ENCODE data around the gene KRTAP17-1.

Gene KRTAP17-1

DNA sequence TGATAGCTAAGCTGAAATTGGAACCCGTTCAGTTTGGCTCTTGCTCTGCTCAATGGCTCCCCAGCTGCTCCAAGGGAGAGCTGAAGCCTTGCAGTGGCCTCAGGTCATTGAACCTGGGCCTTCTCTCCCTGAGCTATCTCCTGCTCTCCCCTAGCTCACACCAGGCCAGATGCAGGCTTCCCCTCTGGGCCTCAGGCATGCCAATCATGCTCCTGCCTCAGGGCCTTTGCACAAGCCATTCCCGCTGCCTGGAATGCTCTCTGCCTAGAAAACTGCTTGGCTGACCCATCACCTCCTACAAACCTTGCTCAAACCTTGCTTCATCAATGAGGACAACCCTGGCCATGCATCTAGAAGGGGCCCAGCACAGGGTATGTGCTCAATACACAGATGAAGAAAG is 16.7 kb upstream of the KRTAP17-1 start:
- no peak for DNase-seq (ENCODE audit: low spot score)

DNA sequence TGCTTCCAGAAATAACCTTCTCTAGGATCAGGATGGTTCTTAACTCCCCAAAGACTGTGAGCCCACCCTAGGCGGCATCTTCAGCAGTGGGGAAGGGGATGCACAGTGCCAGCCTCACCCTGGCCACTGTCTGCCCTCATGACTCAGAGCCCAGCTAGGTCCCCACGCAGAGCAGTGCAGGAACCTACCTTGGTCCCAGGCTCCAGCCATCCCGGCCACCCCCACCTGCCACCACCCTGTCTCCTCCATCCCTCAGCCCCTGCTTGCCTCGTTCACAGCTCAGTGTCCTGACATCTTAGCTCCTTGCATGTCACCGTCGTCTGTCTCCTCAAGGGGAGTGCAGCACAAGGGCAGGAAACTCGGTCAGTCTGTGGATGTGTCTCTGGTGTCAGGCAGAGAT is 16.1 kb upstream of the KRTAP17-1 start:
- no peak for DNase-seq (ENCODE audit: low spot score)

DNA sequence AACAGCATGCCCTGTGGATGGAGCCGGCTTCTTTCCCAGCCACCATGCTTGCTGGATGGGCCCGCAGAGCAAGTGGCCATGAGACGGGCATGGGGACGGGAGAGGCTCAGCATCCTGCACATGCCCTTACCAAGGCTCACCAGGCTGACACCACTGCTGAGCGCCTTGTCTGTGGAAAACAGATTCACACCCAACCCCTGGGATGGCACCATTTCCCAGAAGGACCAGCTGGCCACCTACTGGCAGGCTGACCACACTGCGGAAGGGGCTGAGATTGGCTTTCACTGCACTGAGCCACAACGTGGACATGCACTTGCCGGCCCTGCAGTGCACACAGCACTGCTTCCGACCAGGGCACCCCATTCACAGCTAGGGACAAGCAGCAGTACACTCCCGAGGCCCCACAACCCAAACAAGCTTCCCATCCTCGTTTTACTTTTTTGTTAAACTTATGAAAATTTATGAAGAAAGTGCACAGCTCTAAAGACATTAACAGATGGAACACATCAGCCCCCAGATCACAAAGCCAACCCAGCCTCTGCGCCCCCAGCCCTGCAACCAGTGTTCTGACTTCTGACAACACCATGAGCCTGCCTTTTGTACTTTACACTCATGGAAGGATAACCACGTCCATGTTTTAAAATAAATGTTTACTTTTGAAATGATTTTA is 13.9 kb upstream of the KRTAP17-1 start:
- peak; percentile 8 for DNase-seq (ENCODE audit: low spot score)

DNA sequence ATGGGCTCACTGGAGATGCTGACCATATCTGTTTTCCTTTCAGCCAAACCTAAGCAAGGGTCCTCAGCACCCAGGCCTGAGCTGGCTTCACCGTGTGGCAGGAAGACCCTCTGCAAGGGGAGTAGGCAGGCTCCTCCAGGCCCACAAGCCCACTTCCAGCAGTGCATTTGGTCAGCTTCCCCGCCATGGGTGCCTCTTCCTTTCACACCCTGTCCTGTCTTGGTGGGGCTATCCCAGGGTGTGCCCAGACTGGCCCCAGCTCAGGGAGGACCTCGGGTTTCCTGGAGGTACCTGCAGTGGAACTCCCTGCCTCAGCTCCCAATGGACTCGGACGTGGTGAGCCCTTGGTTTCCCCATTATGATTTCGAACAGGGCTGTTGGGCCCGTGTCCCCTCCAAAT is 12.7 kb upstream of the KRTAP17-1 start:
- no peak for DNase-seq (ENCODE audit: low spot score)

DNA sequence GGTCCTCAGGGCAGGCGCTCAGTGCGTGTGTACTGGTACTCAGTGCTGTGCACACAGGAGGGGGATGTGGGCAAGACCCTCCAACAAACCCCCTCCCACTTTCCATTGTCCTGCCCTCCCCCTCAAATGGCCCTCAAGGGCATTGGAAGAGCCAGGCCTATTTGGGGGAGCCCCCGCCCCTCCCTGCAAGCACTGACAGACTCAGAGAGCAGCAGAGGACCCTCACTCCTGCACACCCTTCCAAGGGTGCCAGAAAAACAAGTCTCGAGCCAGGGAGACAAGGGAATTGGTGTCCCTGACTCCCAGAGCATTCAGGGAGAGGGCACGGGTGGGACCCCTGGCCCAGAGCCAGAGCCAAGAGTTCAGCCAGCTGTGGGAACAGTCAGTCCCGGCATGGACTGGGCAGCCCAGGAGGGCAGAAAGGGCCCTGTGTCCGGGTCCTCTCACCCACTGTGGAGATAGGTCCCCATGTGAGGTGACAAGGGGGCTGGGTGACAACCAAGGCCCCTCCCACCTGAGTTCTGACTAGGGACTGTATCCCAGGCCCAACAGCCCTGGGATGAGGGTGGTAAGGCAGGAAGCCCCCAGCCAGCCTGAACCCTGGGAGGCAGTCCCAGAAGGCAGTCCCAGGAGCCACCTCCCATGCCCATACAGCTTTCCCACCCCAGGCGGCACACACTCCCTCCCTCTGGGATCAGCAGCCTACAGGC is 12.1 kb upstream of the KRTAP17-1 start:
- DNase-seq (ENCODE audit: low spot score), result no peak

DNA sequence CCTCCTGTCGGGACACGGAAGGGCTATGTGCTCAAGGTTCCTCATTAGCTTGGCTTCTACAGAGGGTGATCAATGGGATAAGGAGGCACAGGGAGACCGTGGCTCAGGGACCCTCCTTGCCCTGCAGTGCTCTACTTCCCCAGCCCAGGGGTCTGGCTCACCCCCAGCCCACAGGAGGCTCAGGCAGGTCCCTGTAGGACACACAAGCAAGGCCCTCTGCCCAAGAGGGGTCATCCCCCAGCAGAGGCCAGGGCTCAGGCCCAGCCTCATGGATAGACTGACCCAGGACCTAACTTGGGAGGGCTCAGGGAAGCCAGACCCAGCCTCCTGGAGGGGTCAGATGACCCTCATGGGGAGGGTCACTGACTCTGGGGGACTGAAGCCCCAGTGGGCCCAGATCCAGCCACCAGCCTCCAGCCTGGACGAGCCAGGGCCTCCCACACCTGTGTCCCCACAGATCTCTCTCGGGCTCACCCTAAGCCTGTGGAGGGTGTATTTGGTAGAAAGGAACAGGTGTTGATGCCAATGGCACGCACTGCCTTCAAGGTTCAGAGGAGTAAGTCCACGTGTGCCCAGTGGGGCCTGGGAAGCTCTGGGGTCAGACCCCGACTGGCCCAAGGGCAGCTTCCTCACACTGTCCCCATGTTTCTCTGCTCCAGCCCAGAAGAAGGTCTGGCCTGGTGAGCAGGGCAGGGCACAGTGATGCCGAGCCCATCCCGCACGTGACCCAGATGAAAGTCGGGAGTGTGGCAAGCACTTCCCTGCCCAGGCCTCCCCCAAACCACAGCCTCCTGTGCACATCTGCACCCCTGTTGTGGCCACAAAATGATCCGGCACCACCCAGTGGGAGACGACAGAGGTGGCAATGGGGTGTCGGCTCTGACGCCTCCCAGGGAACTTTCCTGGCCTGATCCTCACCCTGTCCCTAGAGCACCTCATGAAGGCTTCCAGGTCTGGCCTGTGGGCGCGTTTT is 10.9 kb upstream of the KRTAP17-1 start:
- no peak for DNase-seq (ENCODE audit: low spot score)

DNA sequence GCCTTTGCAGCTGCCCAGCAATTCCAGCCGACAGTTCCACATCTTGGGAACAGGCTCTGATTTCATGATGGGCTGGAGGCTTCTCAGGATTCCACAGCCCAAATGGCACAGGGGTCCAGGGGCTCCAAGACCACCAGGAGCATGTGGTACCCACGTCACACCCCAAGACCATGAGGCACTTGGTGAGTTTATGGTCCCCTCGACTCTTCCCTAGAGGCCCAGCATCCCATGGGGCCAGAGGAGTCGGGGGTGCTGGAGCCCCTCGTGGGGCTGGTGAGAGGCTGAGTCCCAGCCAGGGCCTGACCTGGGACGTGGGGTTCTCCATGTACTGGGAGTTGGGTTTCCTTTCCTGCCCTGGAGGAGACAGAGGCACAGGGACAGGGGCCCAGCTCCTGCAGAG is 10.1 kb upstream of the KRTAP17-1 start:
- DNase-seq (ENCODE audit: low spot score), result no peak

DNA sequence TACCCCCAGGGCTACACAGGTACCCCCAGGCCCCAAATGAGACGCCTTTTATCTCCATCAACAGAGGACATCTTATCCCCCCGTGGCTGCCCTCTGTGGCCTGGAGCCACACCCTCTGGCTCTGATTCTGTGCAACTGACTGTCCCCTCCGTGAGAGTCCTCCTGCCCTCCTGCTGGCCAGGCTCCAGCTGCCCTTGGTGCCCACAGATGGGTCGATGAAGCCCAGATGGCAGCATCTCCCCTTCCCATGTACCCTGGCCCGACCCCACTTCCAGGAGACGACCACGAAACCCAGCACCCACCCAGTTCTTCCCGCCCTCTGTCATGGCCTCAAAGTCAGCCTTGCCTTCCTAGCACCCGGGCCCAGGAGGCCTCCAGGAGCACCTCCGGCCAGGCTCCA is 9.6 kb upstream of the KRTAP17-1 start:
- no peak for DNase-seq (ENCODE audit: low spot score)

DNA sequence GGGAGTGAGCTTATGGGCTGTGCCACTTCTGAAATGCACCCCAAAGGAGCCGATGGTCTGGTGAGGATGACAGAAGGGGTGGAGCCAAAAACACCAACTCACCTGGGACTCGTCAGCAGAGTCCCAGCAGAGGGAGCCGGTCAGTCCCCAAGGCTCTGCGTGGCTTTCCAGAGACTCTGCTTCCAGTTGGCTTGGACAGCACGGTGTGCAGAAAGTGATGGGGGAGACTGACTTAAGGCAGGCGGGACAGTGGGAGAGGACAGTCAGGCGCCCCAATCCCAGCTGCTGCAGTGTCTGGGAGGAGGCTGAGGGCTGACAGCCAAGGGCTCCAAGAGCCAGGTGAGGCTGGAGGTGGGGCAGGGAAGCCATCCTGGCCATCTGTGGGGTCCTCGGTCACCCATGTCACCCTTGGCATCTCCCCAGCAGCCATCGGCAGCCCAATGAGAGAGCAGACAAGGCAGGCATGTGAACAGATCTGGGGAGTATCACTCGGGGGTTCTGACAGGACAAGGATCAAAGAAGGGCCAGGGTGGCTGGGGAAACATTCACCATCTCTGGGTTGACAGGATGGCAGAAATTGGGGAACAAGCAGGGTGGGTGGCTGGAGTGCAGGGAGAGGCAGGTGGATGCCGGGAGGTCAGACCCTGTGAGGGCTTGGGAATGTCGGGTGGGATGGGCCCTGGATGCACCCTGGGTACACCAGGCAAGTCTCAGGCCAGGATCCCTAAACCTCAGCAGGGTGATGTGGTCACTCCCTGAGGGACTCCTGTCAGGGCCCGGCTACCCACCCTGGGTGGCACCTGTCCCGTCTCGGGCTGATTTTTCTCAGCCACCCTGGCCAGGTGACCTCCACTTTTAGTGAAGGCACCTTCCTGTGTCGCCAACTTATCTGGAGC is 8.9 kb upstream of the KRTAP17-1 start:
- no peak for DNase-seq (ENCODE audit: low spot score)

DNA sequence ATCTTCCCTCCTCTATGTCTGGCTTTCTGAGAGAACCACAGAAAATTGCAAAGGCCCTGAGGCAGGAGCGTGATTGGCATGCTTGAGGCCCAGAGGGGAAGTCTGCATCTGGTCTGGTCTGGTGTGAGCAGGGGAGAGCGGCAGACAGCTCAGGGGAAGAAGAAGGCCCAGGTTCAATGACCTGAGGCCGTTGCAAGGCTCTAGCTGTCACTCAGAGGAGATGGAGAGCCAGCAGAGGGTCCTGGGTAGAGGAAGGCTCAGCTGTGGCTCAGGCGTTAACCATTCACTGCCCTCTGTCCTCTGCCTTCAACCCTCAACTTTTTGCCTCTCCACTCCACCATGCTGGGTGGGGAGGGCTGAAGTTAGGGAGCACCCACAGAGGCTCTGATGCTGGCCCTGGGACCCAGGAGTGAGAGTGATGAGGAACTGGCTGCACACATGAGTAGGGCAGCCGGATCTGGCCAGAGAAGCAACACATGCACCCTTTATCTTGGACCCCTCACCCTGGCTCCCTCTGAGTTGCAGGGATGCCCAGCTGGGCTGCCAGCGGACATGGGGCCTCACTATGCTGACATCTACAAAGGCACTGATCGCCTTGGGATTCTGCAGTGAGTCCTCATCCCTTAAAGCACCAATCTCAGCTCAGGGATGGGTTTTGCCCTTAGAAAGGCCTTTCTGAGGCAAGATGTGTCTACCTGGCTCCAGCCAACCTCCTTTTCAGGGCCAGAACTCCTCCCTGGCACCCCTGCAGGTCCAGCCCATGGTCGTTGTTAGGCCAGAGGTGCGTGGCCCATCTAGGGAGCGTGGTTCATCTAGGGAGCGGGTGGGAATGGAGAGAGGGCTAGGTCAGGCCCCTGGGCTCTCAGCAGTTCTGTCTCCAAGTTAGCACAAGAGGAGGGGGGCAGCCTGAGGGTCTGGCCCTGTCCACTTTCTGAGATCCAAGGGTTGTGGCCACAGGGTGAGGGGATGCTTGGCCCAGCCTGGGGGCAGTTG is 7.7 kb upstream of the KRTAP17-1 start:
- no peak for DNase-seq (ENCODE audit: low spot score)

DNA sequence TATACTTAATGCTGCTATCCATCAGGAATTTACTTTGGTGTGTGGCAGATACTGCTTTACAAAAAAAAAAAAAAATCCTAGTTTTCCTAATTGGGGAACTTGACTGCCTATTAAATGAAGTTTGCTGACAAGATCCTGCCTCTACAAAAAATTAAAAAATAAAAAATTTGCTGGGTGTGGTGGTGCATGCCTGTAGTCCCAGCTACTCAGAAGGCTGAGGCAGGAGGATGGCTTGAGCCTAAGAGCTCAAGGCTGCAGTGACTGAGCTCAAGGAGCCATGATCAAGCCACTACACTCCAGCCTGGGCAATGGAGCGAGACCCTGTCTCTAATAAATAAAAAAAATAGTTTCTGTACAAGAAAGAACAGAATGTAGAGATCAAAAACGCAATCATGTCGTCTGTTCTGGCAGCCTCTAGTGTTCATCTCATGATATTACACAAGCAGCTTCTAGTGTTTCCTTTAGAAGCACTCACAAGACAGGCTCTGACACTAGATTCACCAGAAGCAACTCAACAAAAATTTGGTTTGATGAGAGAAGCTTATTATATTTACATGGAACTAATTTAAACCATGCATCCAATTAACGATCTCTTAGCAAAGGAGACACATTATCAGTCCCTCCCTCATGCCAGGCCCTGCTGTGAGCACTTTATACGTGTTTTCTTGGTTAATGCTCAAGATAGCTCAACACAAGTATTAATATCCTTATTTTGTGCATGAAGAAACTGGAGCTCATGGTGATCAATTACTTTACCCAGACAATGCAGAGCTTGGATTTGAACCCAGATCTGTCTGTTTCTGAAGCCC is 6.8 kb upstream of the KRTAP17-1 start:
- peak; percentile 15 for DNase-seq (ENCODE audit: low spot score)

DNA sequence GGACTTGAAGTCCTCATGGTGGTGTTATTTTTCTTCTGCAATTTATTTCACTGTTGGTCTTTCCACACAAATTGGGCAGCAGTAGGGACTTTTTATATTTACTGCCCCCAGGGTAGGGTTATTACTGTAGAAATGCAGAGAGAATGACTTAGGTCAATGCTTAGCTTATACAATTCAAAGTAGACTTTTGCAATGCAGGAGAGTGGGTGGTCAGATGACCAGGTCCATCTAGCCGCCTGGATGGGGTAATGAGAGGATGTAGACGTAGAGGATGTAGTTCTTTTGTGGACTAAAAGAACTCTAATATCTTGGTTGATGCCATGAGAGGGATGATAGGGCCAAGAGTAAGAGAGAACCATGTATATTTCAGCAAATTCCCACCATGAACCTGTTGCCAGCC is 2.7 kb upstream of the KRTAP17-1 start:
- DNase-seq (ENCODE audit: low spot score), result no peak

DNA sequence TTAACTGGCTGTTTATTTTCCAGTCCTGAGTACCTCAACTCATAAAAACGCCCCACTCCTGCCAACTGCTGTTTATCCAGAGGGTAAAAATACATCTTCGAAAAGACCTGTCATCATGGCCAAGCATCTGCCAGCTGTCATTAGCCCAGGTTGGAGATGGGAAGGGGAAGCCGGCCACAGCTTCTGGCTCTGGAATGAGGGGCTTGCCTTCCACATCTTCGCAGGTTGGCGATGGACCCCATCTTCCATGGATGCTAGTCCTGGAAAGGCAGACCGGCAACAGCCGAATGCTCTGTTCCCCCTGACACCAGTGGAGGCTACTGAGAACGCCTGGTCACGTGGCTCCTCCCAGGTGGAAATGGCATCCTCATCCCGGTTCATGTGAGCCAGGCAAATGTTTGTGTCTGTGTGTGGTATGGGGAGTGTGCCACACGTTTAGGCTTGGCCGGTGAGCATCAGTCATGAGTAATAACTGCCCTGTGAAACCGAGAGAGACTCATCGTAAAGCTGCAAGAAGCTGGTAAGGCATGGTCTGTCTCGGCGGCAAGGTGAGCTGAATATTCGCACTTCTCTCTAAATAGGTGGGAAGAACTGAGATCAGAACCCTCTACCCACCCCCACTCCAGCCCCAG is 420 bp upstream of the KRTAP17-1 start:
- no peak for DNase-seq (ENCODE audit: low spot score)

DNA sequence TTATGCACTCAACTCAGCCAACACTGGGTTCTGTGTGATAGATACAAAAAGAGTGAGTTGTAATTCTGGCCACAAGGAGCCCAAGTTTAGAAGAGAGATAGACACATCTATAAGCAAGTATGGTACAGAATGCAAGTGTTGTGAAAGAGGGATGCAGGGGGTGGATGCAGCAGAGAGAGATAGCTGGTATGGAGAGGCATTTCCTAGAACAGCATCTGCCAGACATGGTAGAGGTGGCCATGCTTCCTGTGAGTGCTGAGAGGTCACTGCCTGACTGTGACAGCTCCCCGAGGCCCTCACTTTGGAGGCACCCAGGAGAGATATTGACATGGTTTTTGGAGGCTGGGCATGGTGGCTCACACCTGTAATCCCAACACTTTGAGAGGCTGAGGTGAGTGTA is 4.4 kb downstream of the KRTAP17-1 start:
- no peak for DNase-seq (ENCODE audit: low spot score)

DNA sequence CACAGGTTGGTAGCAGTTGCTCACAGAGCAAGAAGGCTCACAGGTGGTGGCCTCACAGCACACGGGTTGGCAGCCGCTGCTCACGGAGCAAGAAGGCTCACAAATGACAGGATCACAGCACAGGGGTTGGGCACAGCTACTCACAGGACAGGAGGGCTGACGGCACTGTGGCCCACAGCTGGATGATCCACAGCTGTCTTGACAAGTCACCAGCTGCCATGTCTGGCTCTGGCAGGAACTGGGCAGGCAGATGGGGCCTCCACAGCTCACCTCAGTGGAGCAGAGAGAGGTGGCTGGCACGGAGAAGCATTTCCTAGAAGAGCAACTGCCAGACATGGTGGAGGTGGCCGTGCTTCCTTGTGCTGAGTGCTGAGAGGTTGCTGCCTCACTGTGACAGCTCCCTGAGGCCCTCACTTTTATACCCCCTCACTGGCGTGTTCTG is 6.6 kb downstream of the KRTAP17-1 start, which contains the start of gene KRTAP16-1:
TSS of gene KRTAP16-1 (minus strand) at position 392 of the 442 bp plus-strand sequence. CDS start at position 336, 56 bp downstream.
- DNase-seq (ENCODE audit: low spot score), result no peak

DNA sequence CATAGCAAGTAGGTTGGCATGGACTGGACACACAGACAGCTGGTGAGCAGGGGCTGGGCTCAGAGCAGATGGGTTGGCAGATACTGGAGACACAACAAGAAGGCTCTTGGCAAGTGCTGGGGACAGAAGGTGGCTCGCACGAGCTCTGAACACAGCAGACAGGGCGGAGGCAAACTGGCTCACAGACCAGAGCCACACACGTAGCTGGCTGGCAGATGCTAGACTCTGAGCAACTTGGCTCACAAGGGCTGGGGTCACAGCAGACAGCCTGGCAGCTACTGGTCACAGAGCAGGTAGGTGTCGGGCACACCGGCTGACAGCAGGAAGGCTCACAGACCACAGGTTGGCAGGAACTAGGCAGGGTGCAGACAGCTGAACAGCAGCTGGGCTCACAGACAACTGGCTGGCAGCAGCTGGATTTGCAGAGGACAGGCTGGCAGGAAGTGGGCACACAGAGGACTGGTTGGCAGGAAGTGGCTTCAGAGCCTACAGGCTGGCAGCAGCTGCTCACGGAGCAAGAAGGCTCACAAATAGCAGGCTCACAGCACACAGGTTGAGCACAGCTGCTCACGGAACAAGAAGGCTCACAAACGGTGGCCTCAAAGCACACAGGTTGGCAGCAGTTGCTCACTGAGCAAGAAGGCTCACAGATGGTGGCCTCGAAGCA is 7.1 kb downstream of the KRTAP17-1 start:
- DNase-seq (ENCODE audit: low spot score), result peak; percentile 11

DNA sequence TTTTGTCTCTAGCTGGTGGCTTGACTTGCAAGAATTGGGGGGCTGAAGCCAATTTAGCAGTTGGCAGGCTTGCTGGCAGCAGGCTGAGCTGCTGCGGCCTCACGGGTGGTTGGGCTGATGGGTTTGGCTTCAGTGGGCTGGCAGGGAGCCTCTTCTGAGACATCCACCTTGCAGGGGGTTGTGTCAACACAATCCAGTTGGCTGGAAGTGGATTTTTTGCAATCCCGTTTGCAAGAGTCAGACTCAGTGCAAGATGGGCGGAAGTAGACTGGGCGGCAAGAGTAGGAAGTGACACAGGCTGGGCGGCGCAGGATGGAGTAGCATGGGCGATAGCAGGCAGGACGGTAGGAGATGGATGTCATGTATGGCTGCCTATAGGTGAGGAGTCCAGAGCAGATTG is 7.9 kb downstream of the KRTAP17-1 start:
- no peak for DNase-seq (ENCODE audit: low spot score)

DNA sequence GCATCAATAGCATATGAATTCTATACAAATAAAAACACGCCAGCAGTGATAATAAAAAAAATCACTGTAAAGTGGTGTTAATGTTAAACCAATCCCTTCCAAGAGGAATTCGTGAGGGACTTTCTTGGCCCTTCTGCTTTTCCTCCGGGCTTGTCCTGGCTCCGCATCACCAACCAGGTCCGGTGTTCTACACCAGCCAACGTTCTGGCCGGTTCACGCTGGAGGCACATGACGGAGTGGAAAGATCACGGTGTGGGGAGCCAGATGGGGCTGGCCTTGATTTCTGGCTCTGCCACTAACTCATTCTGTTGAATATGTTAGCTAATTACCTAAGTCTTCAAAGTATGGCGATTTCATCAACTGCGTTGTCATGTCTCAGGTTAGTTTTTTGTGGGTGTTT is 11.4 kb downstream of the KRTAP17-1 start:
- DNase-seq (ENCODE audit: low spot score), result no peak

Data from globus pallidus (tissue), 1 donor.